Measurements from ENCODE around the gene C9orf78.
A peak's percentile ranks its signal among the peaks of the same experiment; 100 is the strongest.

DNA sequence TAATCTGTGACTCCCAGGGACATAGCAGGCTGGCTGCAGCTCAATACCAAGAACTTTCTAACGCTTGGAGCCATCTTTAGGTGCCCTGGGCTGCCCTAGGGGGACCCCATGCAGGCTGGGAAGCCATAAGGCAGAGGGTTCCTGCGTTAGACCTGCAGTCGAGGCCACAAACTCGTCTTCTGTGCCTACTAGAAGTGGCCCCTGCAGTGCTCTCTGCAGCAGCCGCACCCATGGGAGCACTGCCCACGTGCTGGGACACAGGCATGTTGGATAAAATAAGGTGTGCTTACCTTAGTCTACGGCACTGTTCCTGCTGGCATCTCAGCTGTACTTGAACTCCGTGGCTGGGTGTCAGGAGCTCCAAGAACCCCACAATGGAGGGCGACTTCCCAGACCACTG, 22.7 kb downstream of the C9orf78 start:
- TF ChIP-seq TAF1 (IDR thresholded peaks at IDR 0.05; ENCODE audit: low read depth, low read length) (no peak), POLR2A (IDR thresholded peaks at IDR 0.05; ENCODE audit: low read depth, low read length) (no peak; the same call in 1 of the 2 replicates), POLR2AphosphoS5 (IDR thresholded peaks at IDR 0.05; ENCODE audit: low read depth, low read length) (peak; percentile 72; the same call in 1 of the 2 replicates)
